Subcutaneous adipose tissue (tissue), 4 donors: ENCODE results near the gene DHX58. TPM values are rescaled to one million over a fixed set of nuclear protein-coding genes. Genes with fewer than 3 reads are reported as not detected.

Source experiments
- CTCF ChIP-seq: fragments of 450-650 bp; IDR thresholded peaks from one replicate; pipeline ENCODE4 v1.5.1; 2016; ENCODE audit warnings: low read depth, mild to moderate bottlenecking, control low read depth, antibody characterized with exemption, moderate library complexity
- total RNA-seq, 4 donors: library from RNA; depleted of rRNA; stranded (reverse); fragments of >200 nt; gene quantifications; one replicate each; pipeline ENCODE4 v1.1.0, GENCODE V29; 2016

DHX58 gene
- total RNA-seq, 4 donors from 2014 or later, result 4.7 to 17.1 (median 13.5) TPM

DNA sequence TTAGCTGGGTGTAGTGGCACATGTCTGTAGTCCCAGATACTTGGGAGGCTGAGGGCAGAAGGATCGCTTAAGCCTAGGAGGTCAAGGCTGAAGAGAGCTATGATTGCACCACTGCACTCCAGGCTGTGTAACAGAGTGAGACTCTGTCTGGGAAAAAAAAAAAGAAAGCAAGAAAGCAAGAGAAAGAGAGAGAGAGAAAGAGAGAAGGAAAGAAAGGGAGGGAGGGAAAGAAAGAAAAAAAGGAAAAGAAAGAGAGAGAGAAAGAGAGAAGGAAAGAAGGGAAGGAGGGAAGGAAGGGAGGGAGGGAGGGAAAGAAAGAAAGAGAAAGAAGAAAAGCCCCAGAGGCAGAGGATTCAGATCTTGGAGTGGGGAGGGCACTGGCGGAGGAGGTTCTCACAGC is 6.5 kb downstream of the DHX58 start:
- no peak for TF ChIP-seq CTCF

DNA sequence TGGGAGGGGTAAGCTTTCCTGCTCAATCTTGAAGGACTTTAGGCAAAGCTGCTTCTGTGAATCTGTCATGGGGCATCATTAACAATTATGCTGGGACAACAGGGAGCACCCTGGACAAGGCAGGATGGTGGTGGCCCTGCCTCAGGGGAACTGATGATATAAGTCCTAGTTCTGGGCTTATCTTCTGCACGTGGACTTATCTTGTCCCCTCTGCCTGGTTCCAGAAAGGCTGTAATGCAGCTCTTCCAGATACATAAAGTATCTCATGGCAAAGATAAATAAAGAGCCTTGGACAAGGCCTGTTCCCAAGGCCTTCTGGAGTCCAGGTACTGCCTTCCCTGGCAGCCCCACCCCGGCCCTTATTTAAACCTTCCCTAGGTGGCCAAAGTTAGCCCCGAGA is 8.2 kb downstream of the DHX58 start:
- TF ChIP-seq CTCF, result no peak

GRCh38 chr17:42103221-42103954 is 9.1 kb downstream of the DHX58 start:
- no peak for TF ChIP-seq CTCF

GRCh38 chr17:42101513-42102292 is 10.8 kb downstream of the DHX58 start:
- TF ChIP-seq CTCF, result no peak

DNA sequence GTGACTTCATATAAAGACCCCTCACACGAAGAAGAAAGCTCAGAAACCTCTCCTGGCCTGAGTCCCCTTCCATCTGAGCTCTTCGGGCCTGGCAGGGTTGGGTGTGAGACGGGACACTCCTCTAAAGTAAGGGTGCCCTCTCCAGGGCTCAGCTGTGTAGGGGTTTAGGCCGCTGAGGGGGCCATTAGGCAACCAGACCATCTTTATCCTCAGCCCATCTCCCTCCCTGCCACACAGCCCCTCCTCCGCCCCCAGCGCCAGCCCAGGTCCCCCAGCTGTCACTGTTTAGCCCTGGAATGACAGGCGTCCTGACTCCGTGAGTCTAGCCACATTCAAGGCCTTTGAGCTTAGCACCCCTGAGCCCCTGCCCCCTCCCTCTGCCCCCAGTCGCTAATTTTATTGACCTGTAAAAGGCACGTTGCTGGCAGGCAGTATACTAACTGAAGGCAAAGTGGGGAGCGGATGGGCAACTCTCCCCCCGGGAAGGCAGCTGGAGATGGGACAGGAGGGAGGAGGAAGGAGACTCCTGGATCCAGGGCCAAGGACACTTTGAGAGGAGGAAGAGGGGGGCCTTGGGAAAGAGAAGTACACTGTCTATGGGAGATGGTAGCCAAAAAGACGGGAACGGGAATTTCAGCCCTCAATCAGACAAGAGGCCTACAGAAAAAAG is 13.6 kb downstream of the DHX58 start:
- TF ChIP-seq CTCF, result no peak

DNA sequence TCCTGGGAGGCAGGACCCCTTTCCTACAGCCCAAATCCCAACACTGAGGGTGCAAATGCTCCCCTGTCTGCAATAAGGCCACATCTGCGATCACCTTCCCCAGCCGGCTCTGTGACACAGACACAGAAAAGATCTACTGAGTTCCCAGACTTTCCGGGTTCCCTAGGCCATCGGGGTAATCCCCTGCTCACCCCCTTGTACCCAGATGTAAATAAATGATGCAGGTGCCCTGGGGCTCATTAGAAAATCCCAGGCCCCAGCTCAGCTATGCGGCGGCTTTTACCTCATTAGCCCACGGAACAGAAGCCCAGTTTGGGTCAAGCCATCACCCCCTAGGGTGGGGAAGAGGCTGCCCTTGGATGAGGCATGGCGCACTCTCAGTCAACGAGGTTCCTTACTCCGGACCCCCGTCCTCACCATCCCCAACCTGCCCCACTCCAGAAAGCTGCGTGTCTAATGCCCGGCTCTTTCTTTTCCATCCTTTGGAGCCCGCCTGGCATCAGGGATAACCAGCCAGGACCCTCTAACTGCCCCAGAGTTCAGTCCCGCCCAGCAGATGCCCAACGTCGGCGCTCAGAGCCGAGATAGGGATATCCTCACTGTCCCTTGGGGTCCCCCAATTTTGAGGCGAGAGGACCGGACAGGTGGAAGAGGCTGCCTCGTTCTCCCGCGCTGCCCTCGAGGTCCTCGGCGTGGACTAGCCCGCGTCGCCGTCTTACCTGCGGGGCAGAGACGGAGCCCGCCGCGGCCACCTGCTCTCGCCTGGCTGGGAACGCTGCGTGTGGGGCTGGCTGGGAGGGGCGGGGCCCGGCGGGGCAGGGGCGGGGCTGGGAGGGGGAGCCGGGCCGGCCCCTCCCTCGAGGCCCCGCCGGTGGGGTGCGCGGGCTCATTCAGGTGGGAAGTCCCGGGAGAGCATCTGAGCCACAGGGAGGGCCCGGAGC is 14.6 kb downstream of the DHX58 start, which contains the start of gene ZNF385C:
TSS of gene ZNF385C (minus strand) at position 783 of the 941 bp plus-strand sequence. CDS start 35,417 bp downstream, outside the sequence.
- no peak for TF ChIP-seq CTCF
